Naive B cell (primary cell): Measurements from ENCODE around the gene COX6B2. TPM values are rescaled to one million over a fixed set of nuclear protein-coding genes. Genes with fewer than 3 reads are reported as not detected.
A peak's percentile ranks its signal among the peaks of the same experiment; 100 is the strongest.

Experiments used
- ATAC-seq, 2 donors: fragments of 150-1000 bp; cut with Tn5 transposase; 2 replicates each; pipeline ENCODE4 v1.10.0; 2021; ENCODE audit warnings: low read depth in 2 of 2, mild to moderate bottlenecking in 2 of 2, moderate library complexity in 2 of 2
- DNase-seq: peaks from one replicate; pipeline ENCODE4 v3.0.0; 2022
- H3K27ac Mint-ChIP-seq, 6 donors: one replicate each; pipeline ENCODE4 v1.8.0; 2020 to 2022; ENCODE audit warnings: mild to moderate bottlenecking in 6 of 6, mixed read lengths in 6 of 6, moderate library complexity in 5 of 6, inconsistent platforms in 2 of 6
- H3K27me3 Mint-ChIP-seq, 3 donors: one replicate each; pipeline ENCODE4 v1.8.0; 2021 to 2022; ENCODE audit warnings: mixed read lengths in 3 of 3, mild to moderate bottlenecking in 1 of 3
- H3K36me3 Mint-ChIP-seq, 2 donors: one replicate each; pipeline ENCODE4 v1.8.0; 2020 to 2022; ENCODE audit warnings: mixed read lengths in 2 of 2, inconsistent platforms in 1 of 2, mild to moderate bottlenecking in 1 of 2
- H3K4me1 Mint-ChIP-seq, 3 donors: one replicate each; pipeline ENCODE4 v1.8.0; 2020 to 2022; ENCODE audit warnings: mixed read lengths in 3 of 3, inconsistent platforms in 1 of 3, mild to moderate bottlenecking in 1 of 3, moderate library complexity in 1 of 3
- H3K4me3 Mint-ChIP-seq, 8 donors: one replicate each; pipeline ENCODE4 v1.8.0; 2020 to 2022; ENCODE audit warnings: mild to moderate bottlenecking in 8 of 8, mixed read lengths in 8 of 8, moderate library complexity in 8 of 8, inconsistent platforms in 2 of 8
- H3K9me3 Mint-ChIP-seq, 7 donors: one replicate each; pipeline ENCODE4 v1.8.0; 2020 to 2022; ENCODE audit warnings: mixed read lengths in 7 of 7, mild to moderate bottlenecking in 5 of 7, inconsistent platforms in 2 of 7, moderate library complexity in 1 of 7
- polyA plus RNA-seq, 6 donors: library from polyadenylated mRNA; unstranded; fragments of 300-500 nt; fragmentation: Illumina TruSeq; gene quantifications; one replicate each; pipeline ENCODE4 v1.2.3, GENCODE V29; 2021; ENCODE audit warnings: low read depth in 6 of 6

The COX6B2 gene
- polyA plus RNA-seq, 6 donors from 2014 or later = not detected

DNA sequence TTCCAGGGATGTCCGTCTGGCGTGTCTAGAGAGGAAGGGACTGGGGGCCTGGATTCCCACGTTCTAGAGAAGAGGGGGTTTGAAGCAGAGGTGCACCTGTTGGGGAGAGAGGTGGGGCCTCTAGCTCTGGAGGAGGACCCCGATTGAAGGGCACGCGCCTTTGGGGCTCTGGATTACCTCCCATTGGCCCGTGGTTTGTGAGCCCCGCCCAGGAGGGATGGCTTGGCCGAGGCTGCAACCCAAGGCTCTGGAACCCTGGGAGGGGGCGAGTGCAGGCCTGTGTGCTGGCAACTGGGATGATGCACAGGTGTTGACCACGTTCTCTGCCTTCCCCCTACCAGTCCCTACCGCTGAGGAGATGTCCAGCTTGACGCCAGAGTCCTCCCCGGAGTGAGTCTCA, 49.5 kb downstream of the COX6B2 start:
- Mint-ChIP-seq H3K36me3 (no peaks in the 10 kb centered on the region), H3K4me3 (no peak overlapping the region), H3K27me3 (no peaks in the 10 kb centered on the region), H3K9me3 (no peaks in the 10 kb centered on the region), H3K27ac (peak overlapping the region in 1 of 6 donors; percentile 47), H3K4me1 (peaks cover 10 to 18% (median 15%) of the 10 kb centered on the region in 3 donors)
- DNase-seq (no peak), ATAC-seq (no peak)

DNA sequence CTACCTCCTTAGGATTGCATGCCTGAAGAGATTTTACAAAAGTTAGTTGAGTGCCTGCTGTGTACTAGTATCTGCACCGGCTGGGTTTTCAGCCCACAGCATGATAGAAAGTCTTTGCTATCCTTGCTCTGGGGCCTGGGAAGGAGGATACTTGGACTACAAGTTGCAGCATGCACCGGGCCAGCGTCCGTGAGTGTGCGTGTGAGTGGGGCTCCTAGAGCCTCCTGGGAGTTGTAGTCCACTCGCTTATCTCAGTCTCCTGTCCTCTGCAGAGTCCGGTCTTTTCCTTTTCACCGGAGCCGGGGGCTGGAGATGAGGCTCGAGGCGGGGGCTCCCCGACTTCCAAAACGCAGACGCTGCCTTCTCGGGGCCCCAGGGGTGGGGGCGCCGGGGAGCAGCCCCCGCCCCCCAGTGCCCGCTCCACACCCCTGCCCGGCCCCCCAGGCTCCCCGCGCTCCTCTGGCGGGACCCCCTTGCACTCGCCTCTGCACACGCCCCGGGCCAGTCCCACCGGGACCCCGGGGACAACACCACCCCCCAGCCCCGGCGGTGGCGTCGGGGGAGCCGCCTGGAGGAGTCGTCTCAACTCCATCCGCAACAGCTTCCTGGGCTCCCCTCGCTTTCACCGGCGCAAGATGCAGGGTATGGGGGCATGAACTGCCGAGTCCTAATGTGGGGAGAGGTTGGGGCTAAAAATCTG, 50.1 kb downstream of the COX6B2 start:
- no peaks in the 10 kb centered on the region for H3K27me3 Mint-ChIP-seq
- peak overlapping the region in 1 of 6 donors; percentile 47 for H3K27ac Mint-ChIP-seq
- peaks cover 10 to 18% (median 15%) of the 10 kb centered on the region in 3 donors for H3K4me1 Mint-ChIP-seq
- peak overlapping the region in 1 of 8 donors; percentile 10 for H3K4me3 Mint-ChIP-seq
- ATAC-seq (no peak), DNase-seq (no peak)
- no peaks in the 10 kb centered on the region for H3K36me3 Mint-ChIP-seq
- no peaks in the 10 kb centered on the region for H3K9me3 Mint-ChIP-seq

DNA sequence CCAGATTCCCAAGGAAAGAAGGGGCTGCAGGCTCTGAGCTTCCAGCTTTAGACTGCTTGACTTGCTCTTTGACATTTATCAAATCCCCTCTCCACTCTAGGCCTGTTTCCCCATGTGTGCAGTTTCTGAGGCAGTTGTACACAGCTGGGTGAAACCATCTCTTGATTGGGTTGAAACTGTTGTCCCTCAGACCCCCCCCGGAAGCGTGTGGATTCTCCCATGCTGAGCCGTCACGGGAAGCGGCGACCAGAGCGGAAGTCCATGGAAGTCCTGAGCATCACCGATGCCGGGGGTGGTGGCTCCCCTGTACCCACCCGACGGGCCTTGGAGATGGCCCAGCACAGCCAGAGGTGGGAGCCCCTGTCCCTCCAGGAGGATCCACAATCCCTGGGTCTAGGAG, 51.0 kb downstream of the COX6B2 start:
- H3K4me1 Mint-ChIP-seq = peaks cover 10 to 18% (median 15%) of the 10 kb centered on the region in 3 donors
- peaks cover 0 to under 1% (median 0%) of the 10 kb centered on the region in 3 donors for H3K27me3 Mint-ChIP-seq
- H3K9me3 Mint-ChIP-seq = no peaks in the 10 kb centered on the region
- no peak for DNase-seq
- H3K36me3 Mint-ChIP-seq = no peaks in the 10 kb centered on the region
- no peak for ATAC-seq
- no peak overlapping the region for H3K27ac Mint-ChIP-seq
- no peak overlapping the region for H3K4me3 Mint-ChIP-seq

DNA sequence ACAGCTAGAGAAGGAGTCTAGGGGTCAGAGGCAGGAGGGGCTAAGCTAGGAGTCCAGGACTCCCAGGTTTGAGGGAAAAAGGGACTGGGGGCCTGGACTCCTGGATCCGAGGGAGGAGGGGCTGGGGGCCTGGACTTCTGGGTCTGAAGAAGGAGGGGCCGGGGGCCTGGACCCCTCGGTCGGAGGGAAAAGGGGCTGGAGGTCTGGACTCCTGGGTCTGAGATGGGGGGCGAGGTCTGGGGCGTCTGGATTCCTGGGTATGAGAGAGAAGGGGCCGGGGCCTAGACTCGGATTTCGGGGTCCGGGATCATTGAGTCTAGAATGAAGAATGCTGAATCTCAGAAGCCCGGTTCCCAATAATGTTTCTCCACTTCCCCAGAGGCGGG, 52.2 kb downstream of the COX6B2 start:
- peaks cover 10 to 18% (median 15%) of the 10 kb centered on the region in 3 donors for H3K4me1 Mint-ChIP-seq
- H3K36me3 Mint-ChIP-seq = no peaks in the 10 kb centered on the region
- H3K9me3 Mint-ChIP-seq = no peaks in the 10 kb centered on the region
- H3K4me3 Mint-ChIP-seq = peak overlapping the region; percentile 64 to 93 (median 87)
- peaks cover 0 to 5% (median 0%) of the 10 kb centered on the region in 3 donors for H3K27me3 Mint-ChIP-seq
- peak overlapping the region; percentile 69 to 95 (median 87) for H3K27ac Mint-ChIP-seq
- ATAC-seq = no peak
- no peak for DNase-seq

DNA sequence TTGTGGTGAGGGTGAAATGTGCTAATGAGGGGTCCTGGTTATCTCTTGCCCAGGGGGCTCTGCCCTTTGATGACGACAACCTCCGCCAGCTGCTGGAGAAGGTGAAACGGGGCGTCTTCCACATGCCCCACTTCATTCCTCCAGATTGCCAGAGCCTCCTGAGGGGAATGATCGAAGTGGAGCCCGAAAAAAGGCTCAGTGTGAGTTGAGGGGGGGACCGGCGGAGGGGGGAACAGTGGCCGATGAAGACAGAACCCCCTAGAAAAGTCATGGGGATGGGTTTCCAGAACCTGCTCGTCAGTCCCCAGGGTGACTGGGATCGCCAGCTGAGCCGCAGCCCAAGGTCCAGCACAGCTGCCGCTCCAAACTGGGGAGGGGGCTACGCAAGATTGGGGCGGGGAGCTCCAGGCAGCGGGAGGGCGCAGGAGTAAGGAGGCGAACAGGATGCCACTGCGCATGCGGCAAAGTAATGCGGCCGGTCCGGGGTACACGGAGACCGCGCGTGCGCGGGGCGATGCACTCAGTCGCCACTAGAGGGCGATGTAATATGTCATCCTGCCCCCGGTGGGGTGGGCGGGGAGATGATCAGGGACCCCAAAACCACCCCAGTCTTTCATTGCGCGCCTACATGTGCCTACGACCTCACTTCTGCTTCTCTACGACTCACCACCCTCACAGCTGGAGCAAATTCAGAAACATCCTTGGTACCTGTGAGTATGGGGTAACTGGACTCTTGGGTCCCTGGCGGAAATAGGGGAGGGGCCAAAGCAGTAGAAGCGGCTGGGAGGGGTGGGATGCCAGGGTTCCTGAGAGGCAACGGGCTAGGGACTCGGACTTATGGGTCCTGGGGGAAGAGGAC, 52.8 kb downstream of the COX6B2 start:
- ATAC-seq (peak; percentile 91 to 92), DNase-seq (peak; percentile 91)
- Mint-ChIP-seq H3K4me3 (peak overlapping the region; percentile 64 to 93 (median 87)), H3K9me3 (no peaks in the 10 kb centered on the region), H3K4me1 (peaks cover 10 to 18% (median 15%) of the 10 kb centered on the region in 3 donors), H3K27me3 (peaks cover 0 to 5% (median 0%) of the 10 kb centered on the region in 3 donors), H3K36me3 (no peaks in the 10 kb centered on the region), H3K27ac (peak overlapping the region; percentile 69 to 95 (median 87))

DNA sequence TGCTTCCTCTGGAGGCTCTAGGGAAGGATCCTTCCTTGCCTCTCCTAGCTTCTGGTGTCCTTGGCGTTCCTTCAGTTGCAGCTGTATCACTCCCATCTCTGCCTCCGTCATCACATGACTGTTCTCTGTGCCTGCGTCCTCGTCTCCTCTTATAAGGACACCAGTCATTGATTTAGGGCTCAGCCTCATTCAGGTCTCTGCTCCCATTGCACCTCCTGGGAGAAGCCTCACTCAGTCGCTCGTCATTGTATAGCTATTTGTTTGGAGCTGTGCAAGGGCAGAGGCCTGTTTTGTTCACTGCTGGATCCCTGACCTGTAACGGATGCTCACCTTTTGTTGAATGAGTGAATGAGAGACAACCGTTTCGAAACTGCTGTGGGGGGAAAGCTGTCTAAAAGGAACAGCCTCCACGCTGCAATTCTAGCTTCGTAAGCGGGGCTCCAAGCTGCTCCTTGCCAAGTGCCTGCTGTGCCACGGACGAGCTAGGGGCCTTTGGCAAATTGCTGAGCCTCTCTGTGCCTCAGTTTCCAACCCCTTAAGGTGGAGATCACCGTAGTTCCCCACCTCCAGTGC, 53.5 kb downstream of the COX6B2 start:
- DNase-seq (no peak), ATAC-seq (no peak)
- Mint-ChIP-seq H3K9me3 (no peaks in the 10 kb centered on the region), H3K4me1 (peaks cover 10 to 18% (median 15%) of the 10 kb centered on the region in 3 donors), H3K27ac (peak overlapping the region in 2 of 6 donors; percentile 7 to 64), H3K4me3 (peak overlapping the region; percentile 15 to 93 (median 87)), H3K36me3 (no peaks in the 10 kb centered on the region), H3K27me3 (peaks cover 0 to 5% (median 0%) of the 10 kb centered on the region in 3 donors)

DNA sequence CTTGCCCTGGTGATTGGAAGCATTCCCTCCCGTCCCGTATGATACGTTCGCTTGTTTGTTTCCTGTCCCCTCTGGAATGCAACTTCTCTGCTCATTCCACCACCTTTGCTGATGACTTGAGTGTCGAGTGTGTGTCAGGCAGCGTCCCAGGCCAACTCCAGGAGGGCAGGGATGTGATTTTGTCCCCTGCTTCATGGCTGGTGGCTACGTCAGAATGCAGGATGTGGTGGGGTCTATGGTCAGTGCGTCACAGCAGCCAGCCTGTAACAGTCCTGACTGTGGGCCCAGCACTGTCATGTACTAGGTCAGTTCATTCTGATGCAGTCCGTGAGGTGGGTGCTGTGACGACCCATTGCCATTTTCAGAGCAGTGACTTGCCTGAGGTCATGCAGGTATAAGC, 54.5 kb downstream of the COX6B2 start:
- DNase-seq (no peak), ATAC-seq (no peak)
- Mint-ChIP-seq H3K4me1 (peaks cover 10 to 14% (median 14%) of the 10 kb centered on the region in 3 donors), H3K27ac (no peak overlapping the region), H3K4me3 (peak overlapping the region in 2 of 8 donors; percentile 33 to 47), H3K36me3 (no peaks in the 10 kb centered on the region), H3K27me3 (peaks cover 0 to 5% (median 0%) of the 10 kb centered on the region in 3 donors), H3K9me3 (no peaks in the 10 kb centered on the region)

Other genes starting within 250 kb of the COX6B2 start
- 1 to 10 TPM; 1.0 to 8.1 (median 3.2) TPM for gene PPP1R12C, start 237.1 kb downstream of the COX6B2 start, polyA plus RNA-seq
- not detected for gene TNNT1, start 205.5 kb downstream of the COX6B2 start, polyA plus RNA-seq
- not detected for gene TNNI3, start 197.0 kb downstream of the COX6B2 start, polyA plus RNA-seq
- not detected for gene DNAAF3, start 188.1 kb downstream of the COX6B2 start, polyA plus RNA-seq
- gene SYT5, start 174.4 kb downstream of the COX6B2 start, polyA plus RNA-seq = 1 to 10 TPM in 5 of 6 donors, under 1 TPM in 1; 0.92 to 2.6 (median 1.6) TPM
- not detected for gene PTPRH, start 145.2 kb downstream of the COX6B2 start, polyA plus RNA-seq
- 1 to 10 TPM in 2 of 6 donors, under 1 TPM in 2, not detected in 2; 0.25 to 1.5 (median 0.76) TPM for gene TMEM86B, start 126.0 kb downstream of the COX6B2 start, polyA plus RNA-seq
- gene PPP6R1, start 95.7 kb downstream of the COX6B2 start, polyA plus RNA-seq = 10 to 100 TPM; 21.4 to 81.1 (median 41.1) TPM
- gene HSPBP1, start 74.6 kb downstream of the COX6B2 start, polyA plus RNA-seq = 10 to 100 TPM; 22.6 to 40.0 (median 32.6) TPM
- gene BRSK1, start 70.7 kb downstream of the COX6B2 start, polyA plus RNA-seq = not detected
- gene TMEM150B, start 29.4 kb downstream of the COX6B2 start, polyA plus RNA-seq = not detected
- gene KMT5C, start 14.8 kb downstream of the COX6B2 start, polyA plus RNA-seq = 1 to 10 TPM in 4 of 6 donors, under 1 TPM in 1, not detected in 1; 0.83 to 2.4 (median 1.3) TPM
- not detected for gene GARIN5B, start 8.5 kb upstream of the COX6B2 start, polyA plus RNA-seq
- gene IL11, start 15.7 kb upstream of the COX6B2 start, polyA plus RNA-seq = not detected
- not detected for gene TMEM190, start 22.1 kb upstream of the COX6B2 start, polyA plus RNA-seq
- under 1 TPM in 4 of 6 donors, not detected in 2; 0.29 to 0.90 (median 0.40) TPM for gene TMEM238, start 29.6 kb upstream of the COX6B2 start, polyA plus RNA-seq
- 100 to 1,000 TPM; 229 to 734 (median 601) TPM for gene RPL28, start 31.2 kb upstream of the COX6B2 start, polyA plus RNA-seq
- gene UBE2S, start 53.1 kb upstream of the COX6B2 start, polyA plus RNA-seq = 10 to 100 TPM; 18.8 to 41.3 (median 30.6) TPM
- gene SHISA7, start 88.6 kb upstream of the COX6B2 start, polyA plus RNA-seq = not detected
- 10 to 100 TPM; 21.8 to 57.9 (median 28.0) TPM for gene ISOC2, start 106.9 kb upstream of the COX6B2 start, polyA plus RNA-seq
- not detected for gene C19orf85, start 110.0 kb upstream of the COX6B2 start, polyA plus RNA-seq
- gene ZNF628, start 121.9 kb upstream of the COX6B2 start, polyA plus RNA-seq = 1 to 10 TPM in 2 of 6 donors, under 1 TPM in 3, not detected in 1; 0.16 to 2.2 (median 0.94) TPM
- 1 to 10 TPM; 3.4 to 7.5 (median 4.8) TPM for gene NAT14, start 130.5 kb upstream of the COX6B2 start, polyA plus RNA-seq
- under 1 TPM in 4 of 6 donors, not detected in 2; 0.05 to 0.11 (median 0.09) TPM for gene SSC5D, start 133.7 kb upstream of the COX6B2 start, polyA plus RNA-seq
- not detected for gene SBK2, start 182.4 kb upstream of the COX6B2 start, polyA plus RNA-seq
- gene SBK3, start 190.8 kb upstream of the COX6B2 start, polyA plus RNA-seq = not detected
- gene ZNF579, start 226.1 kb upstream of the COX6B2 start, polyA plus RNA-seq = under 1 TPM; 0.13 to 0.85 (median 0.40) TPM
- gene FIZ1, start 244.8 kb upstream of the COX6B2 start, polyA plus RNA-seq = 1 to 10 TPM; 2.3 to 5.2 (median 3.2) TPM
- 10 to 100 TPM; 25.1 to 42.1 (median 37.1) TPM for gene ZNF524, start 245.6 kb upstream of the COX6B2 start, polyA plus RNA-seq